ENCODE results near the gene CMTM5. TPM values are rescaled to one million over a fixed set of nuclear protein-coding genes. Genes with fewer than 3 reads are reported as not detected.
A peak's percentile ranks its signal among the peaks of the same experiment; 100 is the strongest.

CMTM5 gene
- total RNA-seq, 1 donor from 2014 or later: not detected

GRCh38 chr14:23365732-23366425 is 11.0 kb upstream of the CMTM5 start:
- Histone ChIP-seq H3K27ac (peak overlapping the region; percentile 97), H3K4me1 (peaks cover 50% of the 10 kb centered on the region), H3K4me3 (peak overlapping the region; percentile 51 to 69), H3K36me3 (no peaks in the 10 kb centered on the region), H3K9me3 (no peaks in the 10 kb centered on the region), H3K27me3 (no peaks in the 10 kb centered on the region)
- TF ChIP-seq POLR2AphosphoS5 (IDR thresholded peaks at IDR 0.05; ENCODE audit: insufficient read depth in 1 of 2, low read depth in 1 of 2): peak; percentile 19 to 90
- no peak for TF ChIP-seq CTCF (IDR thresholded peaks at IDR 0.05)
- peak in 1 of 2 donors; percentile 88 for TF ChIP-seq POLR2A (IDR thresholded peaks at IDR 0.05)
- intact Hi-C loops (cut with DNase I): no loop called here
- DNase-seq (ENCODE audit: extremely low spot score in 2 of 2): no peak

- no peak for DNase-seq (ENCODE audit: extremely low spot score in 2 of 2)
- Histone ChIP-seq H3K9me3 (no peaks in the 10 kb centered on the region), H3K36me3 (no peaks in the 10 kb centered on the region), H3K4me1 (peaks cover 44% of the 10 kb centered on the region), H3K27me3 (no peaks in the 10 kb centered on the region), H3K27ac (peak overlapping the region; percentile 97), H3K4me3 (peak overlapping the region; percentile 51 to 69)
- peak in 1 of 2 donors; percentile 66 for TF ChIP-seq POLR2AphosphoS5 (IDR thresholded peaks at IDR 0.05; ENCODE audit: insufficient read depth in 1 of 2, low read depth in 1 of 2)
- TF ChIP-seq CTCF (IDR thresholded peaks at IDR 0.05): no peak
- peak in 1 of 2 donors; percentile 46 for TF ChIP-seq POLR2A (IDR thresholded peaks at IDR 0.05)
- intact Hi-C loops (cut with DNase I): no loop called here
These were observed 10.4 kb upstream of the CMTM5 start for GRCh38 chr14:23366426-23366921.

DNA sequence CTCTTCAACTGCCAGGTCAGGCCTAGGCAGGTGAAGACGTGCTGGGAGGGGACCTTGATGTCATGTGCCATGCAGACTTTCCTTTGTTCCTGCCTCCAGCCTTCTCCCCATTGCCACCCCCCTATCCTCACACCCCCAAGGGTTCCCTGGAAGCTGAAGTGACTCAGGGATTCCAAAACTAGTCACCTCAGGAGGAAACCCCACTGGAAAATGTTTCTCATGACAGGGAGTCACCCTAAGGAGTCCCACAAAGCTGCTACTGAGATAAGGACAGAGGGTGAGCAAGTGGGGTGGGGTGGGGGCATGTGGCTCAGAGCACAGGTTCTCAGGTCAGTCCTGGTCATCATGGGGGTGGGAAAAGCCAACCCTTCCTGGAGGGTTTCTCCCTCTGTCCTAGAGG is 6.6 kb upstream of the CMTM5 start:
- Histone ChIP-seq H3K4me1 (peaks cover 12% of the 10 kb centered on the region), H3K4me3 (no peak overlapping the region), H3K36me3 (no peaks in the 10 kb centered on the region), H3K9me3 (no peaks in the 10 kb centered on the region), H3K27ac (no peak overlapping the region), H3K27me3 (no peaks in the 10 kb centered on the region)
- intact Hi-C loops (cut with DNase I): no loop called here
- TF ChIP-seq POLR2A (IDR thresholded peaks at IDR 0.05) (no peak), POLR2AphosphoS5 (IDR thresholded peaks at IDR 0.05; ENCODE audit: insufficient read depth in 1 of 2, low read depth in 1 of 2) (no peak), CTCF (IDR thresholded peaks at IDR 0.05) (no peak)
- DNase-seq (ENCODE audit: extremely low spot score in 2 of 2): no peak

GRCh38 chr14:23371865-23372264 is 5.0 kb upstream of the CMTM5 start:
- DNase-seq (ENCODE audit: extremely low spot score in 2 of 2): no peak
- Histone ChIP-seq H3K9me3 (no peaks in the 10 kb centered on the region), H3K27me3 (no peaks in the 10 kb centered on the region), H3K4me1 (peaks cover 10% of the 10 kb centered on the region), H3K36me3 (no peaks in the 10 kb centered on the region), H3K27ac (no peak overlapping the region), H3K4me3 (no peak overlapping the region)
- no peak for TF ChIP-seq CTCF (IDR thresholded peaks at IDR 0.05)
- no peak for TF ChIP-seq POLR2A (IDR thresholded peaks at IDR 0.05)
- no peak for TF ChIP-seq POLR2AphosphoS5 (IDR thresholded peaks at IDR 0.05; ENCODE audit: insufficient read depth in 1 of 2, low read depth in 1 of 2)
- intact Hi-C loops (cut with DNase I): no loop called here

- intact Hi-C loops (cut with DNase I): no loop called here
These were observed 4.3 kb upstream of the CMTM5 start, which contains the start of gene IL25 for GRCh38 chr14:23372509-23372908. IL25 (plus strand) TSS chr14:23372809.

More at GRCh38 chr14:23372509-23372908, 4.3 kb upstream of the CMTM5 start, which contains the start of gene IL25:
- Histone ChIP-seq H3K4me3 (no peak within 1 kb of the TSS), H3K4me1 (peaks cover 3% of the 10 kb centered on the region), H3K9me3 (no peaks in the 10 kb centered on the region), H3K27ac (no peak within 1 kb of the TSS), H3K36me3 (no peaks in the 10 kb centered on the region), H3K27me3 (no peaks in the 10 kb centered on the region)
- TF ChIP-seq POLR2A (IDR thresholded peaks at IDR 0.05) (no peak), POLR2AphosphoS5 (IDR thresholded peaks at IDR 0.05; ENCODE audit: insufficient read depth in 1 of 2, low read depth in 1 of 2) (no peak), CTCF (IDR thresholded peaks at IDR 0.05) (no peak)
- DNase-seq (ENCODE audit: extremely low spot score in 2 of 2): no peak
